Neural progenitor cell (in vitro differentiated cells): Measurements from ENCODE around the gene MINDY3.

Experiments used
- EZH2 ChIP-seq: fragments of 200-600 bp; sonication (generic); IDR thresholded peaks from 2 replicates; pipeline ENCODE4 v1.6.1; 2017; ENCODE audit warnings: antibody characterized with exemption, mild to moderate bottlenecking, moderate library complexity
- EZH2phosphoT487 ChIP-seq: fragments of 200-600 bp; sonication (generic); IDR thresholded peaks from 2 replicates; pipeline ENCODE4 v1.6.1; 2017; ENCODE audit warnings: antibody characterized with exemption
- TF ChIP-seq, protein P1 (sequence below): fragments of 200-600 bp; sonication (generic); IDR thresholded peaks from 2 replicates; pipeline ENCODE4 v1.5.1; 2017; ENCODE audit warnings: antibody characterized with exemption, mild to moderate bottlenecking

DNA sequence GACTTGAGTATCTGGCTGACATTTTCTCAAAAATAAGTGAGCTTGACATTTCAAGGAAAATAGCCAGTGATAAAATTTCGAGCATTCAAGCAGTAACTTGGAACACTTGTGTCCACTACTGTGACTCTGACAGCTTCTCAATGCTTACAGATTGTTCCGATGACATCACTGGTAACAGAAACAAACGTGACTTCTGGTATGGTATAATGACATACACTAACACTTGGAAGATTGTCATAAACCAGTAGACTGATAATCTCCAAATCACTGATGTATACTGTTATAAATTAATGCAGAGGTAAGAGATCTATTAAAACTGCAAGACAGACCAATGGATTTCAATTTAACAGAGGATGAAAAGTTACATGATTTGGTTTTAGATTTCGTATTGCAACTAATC lies 6.5 kb downstream of the MINDY3 start:
- TF ChIP-seq, protein P1, sequence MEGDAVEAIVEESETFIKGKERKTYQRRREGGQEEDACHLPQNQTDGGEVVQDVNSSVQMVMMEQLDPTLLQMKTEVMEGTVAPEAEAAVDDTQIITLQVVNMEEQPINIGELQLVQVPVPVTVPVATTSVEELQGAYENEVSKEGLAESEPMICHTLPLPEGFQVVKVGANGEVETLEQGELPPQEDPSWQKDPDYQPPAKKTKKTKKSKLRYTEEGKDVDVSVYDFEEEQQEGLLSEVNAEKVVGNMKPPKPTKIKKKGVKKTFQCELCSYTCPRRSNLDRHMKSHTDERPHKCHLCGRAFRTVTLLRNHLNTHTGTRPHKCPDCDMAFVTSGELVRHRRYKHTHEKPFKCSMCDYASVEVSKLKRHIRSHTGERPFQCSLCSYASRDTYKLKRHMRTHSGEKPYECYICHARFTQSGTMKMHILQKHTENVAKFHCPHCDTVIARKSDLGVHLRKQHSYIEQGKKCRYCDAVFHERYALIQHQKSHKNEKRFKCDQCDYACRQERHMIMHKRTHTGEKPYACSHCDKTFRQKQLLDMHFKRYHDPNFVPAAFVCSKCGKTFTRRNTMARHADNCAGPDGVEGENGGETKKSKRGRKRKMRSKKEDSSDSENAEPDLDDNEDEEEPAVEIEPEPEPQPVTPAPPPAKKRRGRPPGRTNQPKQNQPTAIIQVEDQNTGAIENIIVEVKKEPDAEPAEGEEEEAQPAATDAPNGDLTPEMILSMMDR: no peak
- TF ChIP-seq EZH2: no peak
- no peak for TF ChIP-seq EZH2phosphoT487
